Smooth muscle cell (in vitro differentiated cells): Measurements from ENCODE around the gene STOML1. TPM values are rescaled to one million over a fixed set of nuclear protein-coding genes. Genes with fewer than 3 reads are reported as not detected.
A peak's percentile ranks its signal among the peaks of the same experiment; 100 is the strongest.

Experiments
- DNase-seq: peaks from one replicate; lab custom pipeline; 2025; ENCODE audit not compliant: unreplicated experiment; lab: John Stamatoyannopoulos, UW
- H2AFZ ChIP-seq: fragments of 200-600 bp; sonication (generic); 2 replicates; pipeline ENCODE4 v1.6.0; 2016; ENCODE audit warnings: antibody characterized with exemption, low read depth, mild to moderate bottlenecking
- H3F3A ChIP-seq: fragments of 200-600 bp; sonication (generic); 2 replicates; pipeline ENCODE4 v1.6.0; 2017; ENCODE audit warnings: antibody characterized with exemption, low read depth
- H3K27ac ChIP-seq: fragments of 200-600 bp; sonication (generic); 2 replicates; pipeline ENCODE4 v1.5.1; 2016; ENCODE audit warnings: low read depth, mild to moderate bottlenecking
- H3K27me3 ChIP-seq: fragments of 200-600 bp; sonication (generic); 2 replicates; pipeline ENCODE4 v1.6.1; 2016; ENCODE audit warnings: low read depth, mild to moderate bottlenecking
- H3K36me3 ChIP-seq: fragments of 200-600 bp; sonication (generic); 2 replicates; pipeline ENCODE4 v1.5.1; 2016; ENCODE audit warnings: low read depth
- H3K4me1 ChIP-seq: fragments of 200-600 bp; sonication (generic); 2 replicates; pipeline ENCODE4 v1.5.1; 2016; ENCODE audit warnings: low read depth
- H3K4me2 ChIP-seq: fragments of 200-600 bp; sonication (generic); 2 replicates; pipeline ENCODE4 v1.6.0; 2016; ENCODE audit warnings: mild to moderate bottlenecking
- H3K4me3 ChIP-seq: fragments of 200-600 bp; sonication (generic); 2 replicates; pipeline ENCODE4 v1.5.1; 2016; ENCODE audit warnings: mild to moderate bottlenecking
- H3K79me2 ChIP-seq: fragments of 200-600 bp; sonication (generic); 2 replicates; pipeline ENCODE4 v1.6.0; 2016; ENCODE audit warnings: low read depth, mild to moderate bottlenecking
- H3K9ac ChIP-seq: fragments of 200-600 bp; sonication (generic); 2 replicates; pipeline ENCODE4 v1.6.0; 2016; ENCODE audit warnings: low read depth
- H3K9me3 ChIP-seq: fragments of 200-600 bp; sonication (generic); replicated peaks from 2 replicates; pipeline ENCODE4 v1.5.1; 2016; ENCODE audit warnings: low read depth
- H4K20me1 ChIP-seq: fragments of 200-600 bp; sonication (generic); 2 replicates; pipeline ENCODE4 v1.6.0; 2016; ENCODE audit warnings: low read depth
- WGBS: methylation state at CpG from one replicate; pipeline ENCODE4 v1.1.7; 2016; ENCODE audit warnings: low lambda C conversion rate; 5-methylcytosine and 5-hydroxymethylcytosine counted together
- polyA plus RNA-seq: library from polyadenylated mRNA; unstranded; fragments of >200 nt; fragmentation: Nextera tagmentation; extraction: Ambion mirVana; gene quantifications from 2 replicates; pipeline ENCODE4 v1.2.1, GENCODE V29; 2016
- total RNA-seq: library from RNA; depleted of rRNA; stranded (reverse); fragments of >200 nt; gene quantifications from 2 replicates; pipeline ENCODE4 v1.2.3, GENCODE V29; 2014
- TF ChIP-seq, protein P1 (sequence below): fragments of 200-600 bp; sonication (generic); IDR thresholded peaks from 2 replicates; pipeline ENCODE4 v1.5.1; 2017; ENCODE audit warnings: borderline replicate concordance, mild to moderate bottlenecking, antibody characterized with exemption; ENCODE audit not compliant: insufficient read depth, poor library complexity, severe bottlenecking

Gene STOML1
- total and polyA plus RNA-seq, 2 experiments from 2014 or later: 12.4 to 27.5 TPM

DNA sequence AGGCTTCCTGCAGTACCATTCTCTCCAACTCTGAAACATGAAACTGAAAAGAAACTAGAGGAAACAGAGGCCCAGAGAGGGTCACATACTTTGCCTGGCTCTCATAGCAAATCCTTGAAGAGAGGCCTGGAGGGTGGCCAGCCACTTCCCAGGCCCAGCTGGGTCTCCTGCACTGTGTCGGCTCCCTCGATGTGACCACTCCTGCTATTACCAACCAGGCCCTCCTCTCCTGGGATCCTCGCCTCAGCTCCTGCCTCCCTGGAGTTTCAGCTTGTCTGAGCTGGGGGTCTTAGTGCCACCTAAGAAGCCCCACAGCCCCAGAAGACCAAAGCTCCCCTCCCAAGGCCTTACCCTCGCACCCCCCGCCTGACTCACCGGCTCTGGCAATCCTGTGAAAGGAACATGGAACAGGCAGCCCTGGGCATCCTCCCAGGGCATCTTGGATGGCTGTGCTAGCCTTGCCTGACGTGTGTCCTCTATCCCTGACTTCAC lies 61.3 kb downstream of the STOML1 start:
- peak overlapping the region; percentile 96 for H3K27ac ChIP-seq
- H4K20me1 ChIP-seq: peaks cover 69% of the 10 kb centered on the region

DNA sequence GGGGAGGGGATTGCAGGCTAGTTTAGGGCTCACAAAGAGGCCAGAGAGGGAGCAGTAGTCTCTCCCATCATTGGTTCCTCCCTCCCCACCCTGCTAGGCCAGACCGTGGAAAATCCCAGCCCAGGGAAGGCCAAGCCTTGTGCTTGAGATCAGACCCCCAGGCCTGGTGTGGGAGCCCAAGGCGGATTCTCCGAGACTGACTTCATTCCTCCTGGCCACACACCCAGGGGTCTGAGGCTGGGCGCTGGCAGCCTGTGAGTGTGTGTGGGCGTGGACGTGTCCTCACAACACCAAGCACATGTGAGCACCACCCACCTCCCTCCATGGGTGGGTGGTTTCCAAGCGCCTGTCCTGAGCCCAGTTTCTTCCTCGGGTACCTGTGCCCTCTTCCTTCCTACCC lies 61.7 kb downstream of the STOML1 start:
- Histone ChIP-seq H3K4me1 (peaks cover 32% of the 10 kb centered on the region), H3K4me2 (peak overlapping the region; percentile 96), H3F3A (no peaks in the 10 kb centered on the region), H3K27ac (peak overlapping the region; percentile 96), H3K36me3 (no peaks in the 10 kb centered on the region), H3K9me3 (no peaks in the 10 kb centered on the region), H4K20me1 (peaks cover 65% of the 10 kb centered on the region), H3K27me3 (no peaks in the 10 kb centered on the region), H3K79me2 (peaks cover 93% of the 10 kb centered on the region), H3K9ac (peak overlapping the region; percentile 80), H2AFZ (no peak overlapping the region), H3K4me3 (no peak overlapping the region)
- TF ChIP-seq, protein P1, sequence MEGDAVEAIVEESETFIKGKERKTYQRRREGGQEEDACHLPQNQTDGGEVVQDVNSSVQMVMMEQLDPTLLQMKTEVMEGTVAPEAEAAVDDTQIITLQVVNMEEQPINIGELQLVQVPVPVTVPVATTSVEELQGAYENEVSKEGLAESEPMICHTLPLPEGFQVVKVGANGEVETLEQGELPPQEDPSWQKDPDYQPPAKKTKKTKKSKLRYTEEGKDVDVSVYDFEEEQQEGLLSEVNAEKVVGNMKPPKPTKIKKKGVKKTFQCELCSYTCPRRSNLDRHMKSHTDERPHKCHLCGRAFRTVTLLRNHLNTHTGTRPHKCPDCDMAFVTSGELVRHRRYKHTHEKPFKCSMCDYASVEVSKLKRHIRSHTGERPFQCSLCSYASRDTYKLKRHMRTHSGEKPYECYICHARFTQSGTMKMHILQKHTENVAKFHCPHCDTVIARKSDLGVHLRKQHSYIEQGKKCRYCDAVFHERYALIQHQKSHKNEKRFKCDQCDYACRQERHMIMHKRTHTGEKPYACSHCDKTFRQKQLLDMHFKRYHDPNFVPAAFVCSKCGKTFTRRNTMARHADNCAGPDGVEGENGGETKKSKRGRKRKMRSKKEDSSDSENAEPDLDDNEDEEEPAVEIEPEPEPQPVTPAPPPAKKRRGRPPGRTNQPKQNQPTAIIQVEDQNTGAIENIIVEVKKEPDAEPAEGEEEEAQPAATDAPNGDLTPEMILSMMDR: no peak
- 11% methylated on average over 8 of the region's 8 CpGs for WGBS
- DNase-seq: no peak

More for the DNA sequence above, 61.3 kb downstream of the STOML1 start:
- Histone ChIP-seq H3F3A (no peaks in the 10 kb centered on the region), H3K79me2 (peaks cover 88% of the 10 kb centered on the region), H3K27me3 (no peaks in the 10 kb centered on the region), H2AFZ (no peak overlapping the region), H3K9ac (peak overlapping the region; percentile 80), H3K4me2 (peak overlapping the region; percentile 96), H3K36me3 (no peaks in the 10 kb centered on the region), H3K4me1 (peaks cover 30% of the 10 kb centered on the region), H3K4me3 (no peak overlapping the region), H3K9me3 (no peaks in the 10 kb centered on the region)
- WGBS: 44% methylated on average over 7 of the region's 7 CpGs
- no peak for DNase-seq
- TF ChIP-seq, protein P1: no peak

DNA sequence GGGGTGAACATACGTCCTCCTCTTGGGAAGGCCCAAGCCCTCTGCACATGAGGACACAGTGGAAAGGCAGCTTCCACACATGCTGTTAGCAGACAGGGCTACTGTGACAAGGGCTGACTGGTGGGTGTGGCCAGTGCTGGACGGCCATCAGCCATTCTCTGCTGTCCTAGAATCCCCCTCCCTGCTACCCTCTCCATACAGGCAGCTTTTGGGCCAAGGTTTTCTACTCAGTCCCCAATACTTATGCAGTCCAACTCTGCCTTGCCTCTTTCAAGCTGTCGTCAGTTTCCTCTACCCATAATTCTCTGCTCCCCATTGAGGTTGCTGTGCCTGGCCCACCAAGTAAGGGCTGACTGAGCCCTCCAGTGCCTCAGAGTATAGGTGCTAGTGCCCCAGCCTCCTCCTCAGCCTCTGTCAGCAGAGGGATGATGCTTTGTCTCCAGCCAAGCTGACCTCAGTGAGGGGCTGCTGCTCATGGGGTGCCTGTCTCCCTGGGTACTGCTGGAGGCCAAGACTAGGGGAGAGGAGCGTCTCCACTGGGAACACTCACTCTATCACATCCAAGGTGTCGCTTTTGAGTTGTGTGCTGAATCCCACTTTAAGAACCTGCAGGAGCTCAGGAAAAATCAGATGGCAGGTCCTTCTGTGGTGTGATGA lies 63.0 kb downstream of the STOML1 start:
- H2AFZ ChIP-seq: no peak overlapping the region

More for the DNA sequence above, 63.0 kb downstream of the STOML1 start:
- 54% methylated on average over 5 of the region's 5 CpGs for WGBS
- H3K9ac ChIP-seq: peak overlapping the region; percentile 35
- H3K27ac ChIP-seq: peak overlapping the region; percentile 96
- TF ChIP-seq, protein P1: no peak
- H3K4me2 ChIP-seq: peak overlapping the region; percentile 96
- H3K4me1 ChIP-seq: peaks cover 33% of the 10 kb centered on the region
- H3K36me3 ChIP-seq: no peaks in the 10 kb centered on the region
- peaks cover 88% of the 10 kb centered on the region for H3K79me2 ChIP-seq
- H3K4me3 ChIP-seq: peak overlapping the region; percentile 82
- H3K27me3 ChIP-seq: no peaks in the 10 kb centered on the region
- no peaks in the 10 kb centered on the region for H3F3A ChIP-seq
- H3K9me3 ChIP-seq: no peaks in the 10 kb centered on the region
- H4K20me1 ChIP-seq: peaks cover 59% of the 10 kb centered on the region
- DNase-seq: no peak

Other genes with a start within 250 kb of the STOML1 start
- 1.4 and 1.6 TPM in 2 replicates for gene INSYN1, start 238.9 kb downstream of the STOML1 start, total RNA-seq
- 3.4 and 4.0 TPM in 2 replicates for gene INSYN1, start 238.9 kb downstream of the STOML1 start, polyA plus RNA-seq
- not detected in 2 replicates for gene TBC1D21, start 118.7 kb downstream of the STOML1 start, total RNA-seq
- gene TBC1D21, start 118.7 kb downstream of the STOML1 start, polyA plus RNA-seq: not detected in 2 replicates
- gene LOXL1, start 65.8 kb downstream of the STOML1 start, total RNA-seq: 239 and 252 TPM in 2 replicates
- gene LOXL1, start 65.8 kb downstream of the STOML1 start, polyA plus RNA-seq: 736 and 899 TPM in 2 replicates
- gene PML, start 2.4 kb upstream of the STOML1 start, total RNA-seq: 21.6 and 34.1 TPM in 2 replicates
- gene PML, start 2.4 kb upstream of the STOML1 start, polyA plus RNA-seq: 33.7 and 39.4 TPM in 2 replicates
- gene GOLGA6A, start 90.3 kb upstream of the STOML1 start, total RNA-seq: 0.09 and 0.13 TPM in 2 replicates
- 0.14 TPM in 1 of 2 replicates, not detected in the other for gene GOLGA6A, start 90.3 kb upstream of the STOML1 start, polyA plus RNA-seq
- 3.8 and 5.2 TPM in 2 replicates for gene ISLR2, start 138.3 kb upstream of the STOML1 start, total RNA-seq
- 2.0 and 3.0 TPM in 2 replicates for gene ISLR2, start 138.3 kb upstream of the STOML1 start, polyA plus RNA-seq
- 67.3 and 119 TPM in 2 replicates for gene ISLR, start 181.4 kb upstream of the STOML1 start, total RNA-seq
- gene ISLR, start 181.4 kb upstream of the STOML1 start, polyA plus RNA-seq: 93.3 and 130 TPM in 2 replicates
- gene STRA6, start 210.5 kb upstream of the STOML1 start, total RNA-seq: 111 and 124 TPM in 2 replicates
- 237 and 253 TPM in 2 replicates for gene STRA6, start 210.5 kb upstream of the STOML1 start, polyA plus RNA-seq
- gene CCDC33, start 244.0 kb upstream of the STOML1 start, total RNA-seq: 2.1 and 3.8 TPM in 2 replicates
- 5.8 and 10.0 TPM in 2 replicates for gene CCDC33, start 244.0 kb upstream of the STOML1 start, polyA plus RNA-seq